Lung (tissue), 12 donors: ENCODE data around the gene CIP2A. TPM values are rescaled to one million over a fixed set of nuclear protein-coding genes. Genes with fewer than 3 reads are reported as not detected.

ENCODE experiments used
- ATAC-seq: fragments of 200-7000 bp; cut with Tn5 transposase; one replicate; pipeline ENCODE4 v1.9.1; 2020; ENCODE audit warnings: moderate number of reproducible peaks; ENCODE audit not compliant: insufficient read depth, low FRiP score
- DNase-seq, 3 donors: peaks; one replicate each; pipeline ENCODE4 v3.0.0-alpha.2; 2013 to 2017
- H3K27ac ChIP-seq, 2 donors: one replicate each; pipeline ENCODE4 v1.5.1; 2013; ENCODE audit warnings: mild to moderate bottlenecking in 2 of 2, moderate library complexity in 2 of 2, control low read depth in 1 of 2, inconsistent platforms in 1 of 2, low read depth in 1 of 2, low read length in 1 of 2
- H3K27me3 ChIP-seq, 3 donors: one replicate each; pipeline ENCODE4 v1.5.1; 2013; ENCODE audit warnings: low read length in 2 of 3; ENCODE audit not compliant: control insufficient read depth in 3 of 3, insufficient read depth in 3 of 3
- H3K36me3 ChIP-seq, 4 donors: one replicate each; pipeline ENCODE4 v1.5.1; 2013; ENCODE audit warnings: low read length in 4 of 4, mild to moderate bottlenecking in 1 of 4, moderate library complexity in 1 of 4; ENCODE audit not compliant: control insufficient read depth in 4 of 4, insufficient read depth in 4 of 4
- H3K4me1 ChIP-seq, 5 donors: one replicate each; pipeline ENCODE4 v1.5.1; 2013; ENCODE audit warnings: low read length in 5 of 5, mild to moderate bottlenecking in 2 of 5, moderate library complexity in 1 of 5; ENCODE audit not compliant: control insufficient read depth in 5 of 5, insufficient read depth in 5 of 5
- H3K4me3 ChIP-seq: one replicate; pipeline ENCODE4 v1.5.1; 2013; ENCODE audit warnings: mild to moderate bottlenecking, control low read depth, moderate library complexity
- H3K9ac ChIP-seq, 2 donors: one replicate each; pipeline ENCODE4 v1.5.1; 2013; ENCODE audit warnings: low read length in 2 of 2, control low read depth in 1 of 2; ENCODE audit not compliant: insufficient read depth in 1 of 2
- H3K9me3 ChIP-seq, 4 donors: one replicate each; pipeline ENCODE4 v1.5.1; 2013; ENCODE audit warnings: low read length in 3 of 4, mild to moderate bottlenecking in 1 of 4, moderate library complexity in 1 of 4; ENCODE audit not compliant: control insufficient read depth in 4 of 4, insufficient read depth in 3 of 4
- CTCF ChIP-seq: IDR thresholded peaks from 2 replicates; pipeline ENCODE4 v1.5.1; 2012; ENCODE audit warnings: mild to moderate bottlenecking; ENCODE audit errors: control extremely low read depth, extremely low read depth
- WGBS, 2 donors: extraction: QIAGEN DNeasy Blood & Tissue Kit; methylation state at CpG; one replicate each; pipeline ENCODE4 v1.1.7; 2013; 5-methylcytosine and 5-hydroxymethylcytosine counted together
- polyA plus RNA-seq, 2 donors: library from polyadenylated mRNA; stranded (reverse); fragments of 200-250 nt; gene quantifications; one replicate each; pipeline ENCODE4 v1.2.1, GENCODE V29; 2013
- total RNA-seq, 2 donors: library from RNA; depleted of rRNA in 1 of 2; stranded (reverse); fragments of >200 nt in 1 of 2; gene quantifications; one replicate each; pipeline ENCODE4 v1.2.1, GENCODE V29; 2014 to 2021
- donor health status: control.
- donor health status: control.
- donor health status: Bipolar disorder and iron deficiency.
- donor health status: healthy.
- donor health status: DM: yes; HTN: yes; CAD: no.

The CIP2A gene
- total and polyA plus RNA-seq, 4 donors: 1.1 to 12.9 (median 2.1) TPM

- no peak overlapping the region for H3K27ac ChIP-seq
- peaks cover 0 to 8% (median 2%) of the 10 kb centered on the region in 5 donors for H3K4me1 ChIP-seq
- no peaks in the 10 kb centered on the region for H3K36me3 ChIP-seq
- whole genome bisulfite sequencing, 2 donors: 95 to 96% methylated on average over 2 of the region's 2 CpGs
- no peaks in the 10 kb centered on the region for H3K9me3 ChIP-seq
- no peak for DNase-seq
- ATAC-seq: no peak
- no peak for TF ChIP-seq CTCF
- no peaks in the 10 kb centered on the region for H3K27me3 ChIP-seq
- no peak overlapping the region for H3K4me3 ChIP-seq
- no peak overlapping the region for H3K9ac ChIP-seq
Observed at GRCh38 chr3:108595321-108595720, 6.1 kb upstream of the CIP2A start.

- Histone ChIP-seq H3K4me1 (peaks cover 0 to 24% (median 2%) of the 10 kb centered on the region in 5 donors), H3K9me3 (no peaks in the 10 kb centered on the region), H3K36me3 (peaks cover 0 to 3% (median 0%) of the 10 kb centered on the region in 4 donors), H3K27ac (no peak overlapping the region), H3K9ac (peak overlapping the region; percentile 93 to 99), H3K4me3 (no peak overlapping the region), H3K27me3 (no peaks in the 10 kb centered on the region)
- TF ChIP-seq CTCF: no peak
- ATAC-seq: no peak
- 29 to 38% methylated on average over 4 of the region's 4 CpGs for WGBS, 2 donors
- DNase-seq: peak in 2 of 3 donors; percentile 27 to 41
Observed at GRCh38 chr3:108590460-108590859, 1.2 kb upstream of the CIP2A start.

GRCh38 chr3:108589998-108590323 is 723 bp upstream of the CIP2A start:
- Histone ChIP-seq H3K9ac (peak overlapping the region; percentile 93 to 99), H3K36me3 (peaks cover 0 to 3% (median 0%) of the 10 kb centered on the region in 4 donors), H3K27ac (peak overlapping the region; percentile 88 to 98), H3K4me1 (peaks cover 0 to 24% (median 2%) of the 10 kb centered on the region in 5 donors), H3K27me3 (no peaks in the 10 kb centered on the region), H3K4me3 (peak overlapping the region; percentile 88), H3K9me3 (no peaks in the 10 kb centered on the region)
- WGBS, 2 donors: 0% methylated on average over 11 of the region's 11 CpGs
- no peak for DNase-seq
- ATAC-seq: no peak
- TF ChIP-seq CTCF: no peak

- peak overlapping the region; percentile 93 to 99 for H3K9ac ChIP-seq
- no peaks in the 10 kb centered on the region for H3K27me3 ChIP-seq
- TF ChIP-seq CTCF: no peak
- peaks cover 0 to 24% (median 2%) of the 10 kb centered on the region in 5 donors for H3K4me1 ChIP-seq
- 1 to 2% methylated on average over 8 of the region's 8 CpGs for WGBS, 2 donors
- H3K4me3 ChIP-seq: no peak overlapping the region
- no peak for ATAC-seq
- H3K9me3 ChIP-seq: no peaks in the 10 kb centered on the region
- H3K36me3 ChIP-seq: peaks cover 0 to 4% (median 2%) of the 10 kb centered on the region in 4 donors
- H3K27ac ChIP-seq: peak overlapping the region in 1 of 2 donors; percentile 98
- peak in 2 of 3 donors; percentile 43 to 60 for DNase-seq
Observed at GRCh38 chr3:108588601-108589000, 637 bp downstream of the CIP2A start.
